ENCODE measurements around the gene CNTLN.
A peak's percentile ranks its signal among the peaks of the same experiment; 100 is the strongest.

The CNTLN gene, protein sequence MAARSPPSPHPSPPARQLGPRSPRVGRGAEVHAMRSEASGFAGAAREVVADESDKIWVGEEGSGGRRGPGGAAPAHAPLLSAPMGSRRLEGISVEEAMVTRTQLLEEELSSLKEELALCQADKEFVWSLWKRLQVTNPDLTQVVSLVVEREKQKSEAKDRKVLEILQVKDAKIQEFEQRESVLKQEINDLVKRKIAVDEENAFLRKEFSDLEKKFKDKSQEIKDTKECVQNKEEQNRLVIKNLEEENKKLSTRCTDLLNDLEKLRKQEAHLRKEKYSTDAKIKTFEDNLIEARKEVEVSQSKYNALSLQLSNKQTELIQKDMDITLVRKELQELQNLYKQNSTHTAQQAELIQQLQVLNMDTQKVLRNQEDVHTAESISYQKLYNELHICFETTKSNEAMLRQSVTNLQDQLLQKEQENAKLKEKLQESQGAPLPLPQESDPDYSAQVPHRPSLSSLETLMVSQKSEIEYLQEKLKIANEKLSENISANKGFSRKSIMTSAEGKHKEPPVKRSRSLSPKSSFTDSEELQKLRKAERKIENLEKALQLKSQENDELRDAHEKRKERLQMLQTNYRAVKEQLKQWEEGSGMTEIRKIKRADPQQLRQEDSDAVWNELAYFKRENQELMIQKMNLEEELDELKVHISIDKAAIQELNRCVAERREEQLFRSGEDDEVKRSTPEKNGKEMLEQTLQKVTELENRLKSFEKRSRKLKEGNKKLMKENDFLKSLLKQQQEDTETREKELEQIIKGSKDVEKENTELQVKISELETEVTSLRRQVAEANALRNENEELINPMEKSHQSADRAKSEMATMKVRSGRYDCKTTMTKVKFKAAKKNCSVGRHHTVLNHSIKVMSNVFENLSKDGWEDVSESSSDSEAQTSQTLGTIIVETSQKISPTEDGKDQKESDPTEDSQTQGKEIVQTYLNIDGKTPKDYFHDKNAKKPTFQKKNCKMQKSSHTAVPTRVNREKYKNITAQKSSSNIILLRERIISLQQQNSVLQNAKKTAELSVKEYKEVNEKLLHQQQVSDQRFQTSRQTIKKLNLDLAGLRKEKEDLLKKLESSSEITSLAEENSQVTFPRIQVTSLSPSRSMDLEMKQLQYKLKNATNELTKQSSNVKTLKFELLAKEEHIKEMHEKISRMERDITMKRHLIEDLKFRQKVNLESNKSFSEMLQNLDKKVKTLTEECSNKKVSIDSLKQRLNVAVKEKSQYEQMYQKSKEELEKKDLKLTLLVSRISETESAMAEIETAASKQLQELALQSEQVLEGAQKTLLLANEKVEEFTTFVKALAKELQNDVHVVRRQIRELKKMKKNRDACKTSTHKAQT (N-terminal part only)

DNA sequence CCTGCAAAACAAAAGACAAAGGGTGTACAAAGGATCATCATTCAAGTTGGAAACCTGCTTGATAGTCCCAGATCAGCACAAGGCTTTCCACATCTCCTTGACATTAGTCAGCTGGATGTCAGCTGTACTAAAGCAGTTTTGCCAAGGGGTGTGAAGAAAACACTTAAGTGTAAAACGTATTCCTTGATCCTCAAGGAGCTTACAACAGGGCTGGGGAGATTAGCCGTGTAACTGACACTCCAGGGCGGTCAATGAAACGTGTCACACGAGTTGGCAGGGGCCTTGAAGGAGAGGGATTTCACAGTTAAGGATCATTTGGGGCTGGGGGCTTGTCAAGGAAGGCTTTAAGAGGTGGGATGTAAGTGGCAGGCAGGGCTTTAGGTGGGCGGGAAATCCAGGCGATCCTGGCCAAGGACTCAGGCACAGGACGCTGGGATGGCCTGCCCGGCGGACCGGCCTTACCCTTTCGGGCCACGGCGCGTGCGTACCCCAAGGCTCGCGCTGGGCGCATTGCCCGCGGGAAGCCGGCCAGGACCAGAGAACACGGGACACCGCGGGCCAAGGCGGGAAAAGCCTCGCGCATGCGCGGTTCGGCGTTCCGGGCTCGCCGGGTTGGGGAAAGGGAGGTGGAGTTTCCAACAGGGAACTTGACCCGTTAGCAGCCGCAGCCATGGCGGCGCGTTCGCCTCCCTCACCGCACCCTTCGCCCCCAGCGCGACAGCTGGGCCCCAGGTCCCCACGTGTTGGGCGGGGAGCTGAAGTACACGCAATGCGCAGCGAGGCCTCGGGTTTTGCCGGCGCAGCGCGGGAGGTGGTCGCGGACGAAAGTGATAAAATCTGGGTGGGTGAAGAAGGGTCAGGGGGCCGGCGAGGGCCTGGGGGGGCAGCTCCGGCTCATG, at the start of gene CNTLN:
Gene CNTLN (plus strand): TSS at position 645 of the 899 bp plus-strand sequence. CDS start 26 bp downstream, at position 671.
- peak; percentile 14 for DNase-seq

DNA sequence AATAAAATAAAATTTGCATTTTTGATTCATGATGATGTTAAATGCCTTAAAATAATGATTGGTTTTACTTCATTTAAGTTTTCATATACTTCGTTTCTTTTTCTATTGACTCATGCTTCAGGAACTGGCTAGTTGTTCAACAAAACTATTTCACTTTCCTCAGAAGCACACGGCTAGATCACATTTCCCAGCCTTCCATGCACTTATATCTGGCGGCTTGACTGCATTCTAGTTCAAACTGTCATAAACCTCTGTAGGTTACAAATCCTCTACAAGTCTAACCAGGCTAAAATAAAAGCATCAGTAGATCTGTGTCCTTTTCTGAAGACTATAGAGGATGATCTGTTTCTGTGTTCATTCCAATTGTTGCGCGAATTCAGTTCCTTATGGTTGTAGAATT, 46.3 kb upstream of the CNTLN start:
- DNase-seq, result no peak

DNA sequence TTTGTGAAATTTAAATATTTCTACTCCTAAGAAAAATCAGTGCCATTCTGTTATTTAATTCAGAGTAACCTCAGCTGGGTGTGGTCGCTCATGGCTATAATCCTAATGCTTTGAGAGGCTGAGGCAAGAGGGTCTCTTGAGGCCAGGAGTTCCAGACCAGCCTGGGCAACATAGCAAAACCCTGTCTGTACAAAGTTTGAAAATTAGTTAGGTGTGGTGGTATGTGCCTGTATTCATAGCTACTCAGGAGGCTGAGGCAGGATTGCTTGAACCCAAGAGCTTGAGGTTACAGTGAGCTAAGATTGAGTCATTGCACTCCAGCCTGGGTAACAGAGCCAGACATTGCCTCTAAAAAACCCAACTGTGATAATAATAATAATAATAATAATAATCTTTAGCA, 44.8 kb upstream of the CNTLN start:
- no peak for DNase-seq

DNA sequence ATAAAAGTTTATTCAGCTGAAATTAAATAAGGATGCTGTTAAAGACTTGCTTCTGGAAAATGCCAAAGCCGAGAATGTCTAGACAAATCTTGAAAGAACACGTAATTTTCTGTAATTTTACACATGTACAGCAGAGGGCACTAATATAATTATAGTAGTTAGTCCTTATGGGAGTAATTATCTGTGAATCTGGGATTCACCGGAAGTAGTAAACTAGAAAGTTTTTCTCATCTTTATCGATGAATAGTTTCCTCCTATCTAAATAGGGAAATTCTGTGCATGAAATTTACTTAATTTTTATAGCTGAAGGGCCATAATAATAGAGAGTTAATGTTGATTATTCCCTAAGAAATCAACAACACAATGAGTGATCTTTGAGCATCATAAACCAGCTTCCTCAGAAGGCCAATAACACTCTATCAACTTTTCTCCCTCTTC, 18.4 kb upstream of the CNTLN start:
- no peak for DNase-seq

DNA sequence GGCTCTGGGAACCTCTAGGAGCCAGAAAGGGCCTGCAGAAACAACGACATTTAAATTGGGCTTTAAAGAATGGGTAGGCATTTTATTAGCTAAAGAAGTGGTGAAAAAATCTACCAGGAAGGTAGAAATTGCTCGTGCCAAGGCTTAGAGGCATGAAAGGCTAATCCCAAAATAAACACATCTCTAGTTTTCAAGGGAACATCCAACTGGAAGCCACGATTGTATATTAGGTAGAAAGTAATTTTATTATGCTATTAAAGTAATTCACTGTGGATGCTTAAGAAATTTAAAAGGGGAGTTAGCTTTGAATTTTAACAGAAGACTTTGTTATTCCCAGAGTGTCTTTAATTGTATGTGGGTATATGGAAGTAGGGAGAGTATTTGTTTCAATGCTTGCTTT, 17.5 kb upstream of the CNTLN start:
- no peak for DNase-seq

DNA sequence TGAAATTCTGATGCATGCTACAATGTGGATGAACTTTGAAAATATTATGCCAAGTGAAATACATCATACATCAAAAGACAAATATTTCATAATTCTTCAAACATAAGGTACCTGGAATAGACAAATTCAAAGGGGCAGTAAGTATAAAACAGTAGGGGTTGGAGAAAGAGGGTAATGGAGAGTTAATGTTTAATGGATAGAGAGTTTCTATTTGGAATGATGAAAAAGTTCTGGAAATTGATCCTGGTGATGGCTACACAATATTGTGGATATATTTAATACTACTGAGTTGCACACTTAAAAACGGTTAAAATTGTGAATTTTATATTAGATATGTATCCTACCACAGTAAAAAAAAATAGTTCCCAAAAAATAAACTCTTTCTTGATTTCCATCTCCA, 14.6 kb upstream of the CNTLN start:
- DNase-seq, result no peak

DNA sequence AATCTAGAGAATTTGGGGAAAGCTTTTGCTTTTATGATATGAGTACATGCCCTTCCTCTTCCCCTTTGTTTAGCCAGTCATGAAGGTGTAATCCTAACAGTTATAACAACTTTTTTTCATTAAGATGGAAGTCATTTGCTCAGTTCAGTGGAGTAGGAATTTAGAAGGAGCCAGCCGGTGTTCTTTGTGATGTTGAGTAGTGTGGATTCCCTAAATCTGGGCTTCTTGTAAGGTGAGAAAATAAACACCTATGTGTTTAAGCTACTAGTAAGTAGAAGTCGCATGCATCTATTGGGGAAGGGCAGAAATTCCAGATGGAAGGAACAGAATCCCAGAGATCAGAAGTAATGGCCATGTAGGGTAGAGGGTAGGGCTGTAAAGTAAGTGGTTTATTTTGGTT, 13.6 kb upstream of the CNTLN start:
- no peak for DNase-seq

DNA sequence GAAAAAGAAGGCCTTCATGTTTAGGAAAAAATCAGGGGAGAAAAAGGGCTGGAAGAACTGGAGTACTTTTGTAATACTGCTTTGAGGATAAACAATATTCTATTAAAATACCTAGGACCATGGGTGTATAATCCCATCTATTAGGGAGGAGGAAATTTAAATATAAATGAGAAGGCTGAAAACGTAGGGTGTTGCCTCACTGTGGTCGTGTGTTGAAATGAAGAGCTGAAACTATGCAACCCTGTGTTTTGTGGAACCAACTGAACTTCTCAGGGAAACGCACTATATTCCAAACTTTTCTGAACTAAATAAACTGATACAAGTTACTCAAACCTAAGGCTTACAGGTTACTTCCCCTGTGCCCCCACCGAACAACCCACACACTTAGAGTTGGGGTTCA, 4.5 kb upstream of the CNTLN start:
- DNase-seq, result no peak

DNA sequence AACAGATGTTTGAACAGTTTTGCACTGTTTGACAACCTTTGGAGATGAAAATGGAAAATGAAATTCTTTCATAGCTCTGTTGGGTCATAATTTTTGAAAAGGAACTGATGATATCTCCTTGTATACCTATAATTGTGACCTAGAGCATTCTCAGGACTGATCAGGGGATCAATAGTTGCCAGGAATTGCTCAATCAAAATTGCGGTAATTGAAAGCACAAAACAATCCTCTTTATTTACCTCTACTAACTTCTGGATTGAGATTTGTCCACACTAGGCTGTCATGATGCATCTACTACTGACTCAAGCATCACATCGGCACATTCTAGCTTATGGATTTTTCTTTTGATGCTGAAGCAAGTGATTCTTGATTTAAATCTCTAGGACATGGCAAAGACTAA, 4.1 kb upstream of the CNTLN start:
- DNase-seq, result no peak

DNA sequence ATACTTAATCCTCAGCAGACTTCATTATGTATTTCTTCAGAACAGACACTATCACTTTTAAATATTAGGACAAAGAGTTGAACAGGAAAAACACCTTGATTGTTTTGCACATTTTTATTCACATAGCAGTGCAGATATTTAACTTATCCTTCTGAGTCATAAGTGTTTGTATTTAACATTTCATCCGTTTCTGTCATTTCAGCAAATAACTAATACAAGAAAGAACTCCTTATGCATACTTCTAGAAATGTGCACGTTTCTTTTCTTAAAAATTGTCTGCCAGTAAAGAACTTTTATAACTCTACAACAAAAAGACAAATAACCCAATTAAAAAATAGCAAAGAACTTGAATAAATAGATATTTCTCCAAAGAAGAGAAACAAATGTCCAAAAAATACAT, 3.3 kb upstream of the CNTLN start:
- no peak for DNase-seq

DNA sequence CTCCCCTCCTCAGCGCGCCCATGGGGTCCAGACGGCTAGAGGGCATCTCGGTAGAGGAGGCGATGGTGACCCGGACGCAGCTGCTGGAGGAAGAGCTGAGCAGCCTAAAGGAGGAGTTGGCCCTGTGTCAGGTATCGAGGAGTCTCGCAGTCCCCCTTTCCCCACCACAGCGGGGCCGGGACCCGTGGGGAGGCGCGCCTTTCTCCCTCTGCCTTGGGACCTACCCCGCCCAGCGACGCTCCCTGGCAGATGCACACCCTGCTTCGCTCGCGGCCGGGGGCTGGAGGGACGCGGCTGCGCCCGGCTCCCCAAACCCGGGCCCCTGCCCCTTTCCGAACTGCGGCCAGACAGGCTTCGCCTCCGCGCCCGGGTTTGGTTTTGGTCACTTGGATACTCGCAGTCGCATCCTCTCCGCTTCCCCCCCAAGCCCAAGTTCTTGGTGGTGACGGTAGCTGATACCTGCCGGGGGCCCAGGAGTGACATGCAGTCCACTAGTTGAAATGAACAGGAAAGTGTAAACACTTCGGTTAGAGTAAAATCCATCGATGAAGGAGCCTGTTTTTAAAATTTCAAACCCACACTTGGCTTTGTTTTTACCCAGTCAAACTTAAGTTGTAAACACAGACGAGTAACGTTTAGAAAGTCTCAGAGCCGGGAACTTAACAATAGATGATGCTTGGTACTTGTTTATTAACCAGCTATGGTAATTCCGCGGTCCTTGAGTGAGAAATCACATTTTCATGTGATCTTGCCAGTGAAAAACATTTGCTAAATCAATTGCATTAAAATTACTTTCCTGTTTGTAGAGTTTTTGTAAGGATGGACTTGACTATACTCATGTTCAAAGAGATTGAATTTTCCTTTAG, 688 bp downstream of the CNTLN start:
- DNase-seq, result no peak

DNA sequence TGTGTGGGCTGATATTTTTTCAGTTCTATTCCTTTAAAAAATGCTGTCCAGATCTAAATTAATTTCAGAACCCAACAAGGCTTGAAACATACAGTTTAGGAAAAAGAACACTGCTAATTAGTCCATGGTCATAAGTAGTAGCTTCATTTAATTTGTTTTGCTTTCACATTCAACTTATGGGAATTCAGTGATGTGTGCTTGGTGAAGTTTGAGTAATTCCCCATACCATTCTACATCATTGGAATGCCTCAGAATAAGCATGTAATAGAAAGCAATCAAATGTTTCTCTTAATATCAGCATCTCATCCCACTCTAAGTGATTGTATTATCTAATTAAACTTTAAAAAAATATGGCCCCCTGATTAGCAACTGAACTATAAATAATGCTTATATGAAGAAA, 2.7 kb downstream of the CNTLN start:
- DNase-seq, result no peak

DNA sequence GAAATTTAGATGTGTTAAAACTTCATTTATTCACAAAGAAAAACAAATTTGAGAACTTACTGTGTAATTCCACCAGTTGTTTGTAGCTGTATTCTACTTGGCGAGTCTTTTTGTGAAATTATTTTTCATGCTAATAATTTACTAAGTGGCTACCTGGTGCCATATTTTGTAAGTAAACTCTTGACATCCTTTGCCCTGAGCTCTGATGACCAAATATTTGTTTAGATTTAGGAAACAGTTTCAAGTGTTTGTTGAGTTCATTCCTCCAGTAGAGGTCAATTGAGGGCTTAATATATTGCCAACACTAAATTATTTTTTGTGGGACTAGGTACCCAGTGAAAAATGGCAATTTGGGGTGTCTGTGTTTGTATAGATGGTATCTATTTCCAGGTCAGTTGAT, 3.7 kb downstream of the CNTLN start:
- no peak for DNase-seq

DNA sequence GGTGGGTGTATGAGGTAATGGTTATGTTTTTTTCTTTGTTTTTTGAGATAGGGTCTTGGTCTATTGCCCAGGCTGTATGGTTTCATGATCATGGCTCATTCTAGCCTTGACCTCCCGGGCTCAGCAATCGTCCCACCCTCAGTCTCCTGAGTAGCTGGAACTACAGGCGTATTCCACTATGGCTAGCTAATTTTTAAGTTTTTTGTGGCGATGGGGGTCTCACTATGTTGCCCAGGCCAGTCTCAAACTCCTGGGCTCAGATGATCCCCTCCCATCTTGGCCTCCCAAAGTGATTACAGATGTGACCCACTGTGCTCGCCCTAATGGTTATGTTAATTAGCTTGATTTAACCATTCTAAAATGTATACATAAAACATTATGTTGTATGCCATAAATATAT, 5.6 kb downstream of the CNTLN start:
- no peak for DNase-seq

DNA sequence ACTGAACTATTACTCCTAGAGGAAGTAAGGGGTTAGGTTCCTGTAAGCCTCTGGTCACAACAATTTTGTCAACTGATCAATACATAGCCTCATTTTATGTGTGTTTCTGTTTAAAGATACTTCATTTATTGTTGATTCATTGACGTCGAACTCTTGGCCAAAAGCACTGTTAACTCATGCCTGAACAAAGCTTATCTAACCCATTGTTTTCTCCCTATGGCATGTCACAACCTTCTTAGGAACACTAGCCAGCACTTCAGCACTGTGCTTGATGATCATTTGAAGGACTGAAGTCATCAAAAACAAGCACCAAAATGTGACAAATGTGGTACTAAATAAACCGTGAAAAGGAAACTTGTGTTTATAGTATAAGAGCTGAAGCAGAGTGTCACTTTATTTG, 13.5 kb downstream of the CNTLN start:
- DNase-seq, result no peak

DNA sequence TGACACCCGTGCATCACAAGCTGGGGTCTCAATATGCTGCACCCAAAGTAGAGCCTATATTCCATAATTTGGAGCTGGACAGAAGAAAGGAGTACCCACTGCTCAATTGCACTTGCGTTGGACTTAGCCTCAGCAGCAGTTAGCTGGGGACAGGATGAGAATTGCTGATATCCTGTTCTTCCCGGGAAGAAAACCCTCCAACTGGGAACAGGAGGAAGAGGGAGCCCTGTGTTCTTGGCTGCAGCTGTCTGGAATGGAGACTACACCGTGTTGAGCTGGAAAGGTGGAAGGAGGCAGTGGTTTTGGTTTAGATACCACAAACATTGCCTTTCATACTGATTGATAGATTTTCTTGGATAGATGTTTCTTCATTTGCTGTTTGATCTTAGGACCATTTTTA, 24.6 kb downstream of the CNTLN start:
- no peak for DNase-seq

DNA sequence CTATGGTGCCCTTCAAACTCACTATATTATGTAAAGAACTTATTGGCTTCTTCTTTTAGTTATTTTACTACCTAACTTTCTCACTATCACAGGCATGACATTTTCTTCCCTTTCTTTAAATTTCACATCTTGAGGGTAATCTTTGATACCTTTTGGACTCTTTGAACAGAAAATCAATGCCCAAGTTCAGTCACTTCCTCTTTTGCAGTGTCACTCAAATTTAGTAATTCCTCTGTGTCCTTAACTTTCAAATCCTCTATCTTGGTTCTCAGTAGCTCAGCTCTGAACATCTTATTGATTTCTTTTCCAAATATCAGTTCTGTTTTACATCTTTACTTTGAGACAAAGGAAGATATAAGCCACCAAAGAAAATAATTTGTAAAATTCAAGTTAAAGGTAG, 25.5 kb downstream of the CNTLN start:
- no peak for DNase-seq

DNA sequence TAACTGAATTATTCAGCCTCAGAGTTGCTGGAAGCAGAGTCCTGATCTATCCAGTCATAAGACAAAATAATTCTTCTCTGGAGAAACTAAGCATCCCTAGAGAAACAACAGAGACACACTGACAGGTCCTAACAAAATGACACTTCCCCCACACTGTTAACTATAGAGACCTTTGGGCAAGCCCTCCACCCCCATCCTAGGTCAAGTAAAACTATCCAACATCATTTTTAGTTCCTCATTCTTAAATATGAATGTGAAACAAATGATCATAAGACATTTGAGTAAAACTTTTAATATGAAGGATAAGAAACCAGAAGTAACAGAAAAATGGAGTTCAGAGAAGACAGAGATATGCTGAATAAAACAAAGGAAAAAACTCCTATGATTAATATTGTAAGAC, 30.9 kb downstream of the CNTLN start:
- DNase-seq, result no peak

DNA sequence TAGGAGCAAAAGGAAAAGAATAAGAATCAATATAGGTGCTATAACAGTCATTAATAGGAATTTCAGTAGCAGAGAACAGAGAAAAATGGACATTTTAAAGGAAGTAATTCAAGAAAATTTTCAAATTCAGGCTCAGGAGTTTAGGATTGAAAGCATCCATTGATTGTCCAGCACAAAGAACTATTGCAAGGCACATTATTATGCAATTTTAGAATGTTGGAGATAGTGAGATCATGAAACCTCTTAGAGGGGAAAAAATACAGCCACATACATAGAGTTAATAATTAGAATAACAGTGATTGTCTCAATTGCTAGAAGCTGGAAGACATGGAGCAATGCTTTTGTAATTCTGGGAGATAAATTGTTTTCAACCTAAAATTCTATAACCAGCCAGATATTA, 31.5 kb downstream of the CNTLN start:
- DNase-seq, result no peak

DNA sequence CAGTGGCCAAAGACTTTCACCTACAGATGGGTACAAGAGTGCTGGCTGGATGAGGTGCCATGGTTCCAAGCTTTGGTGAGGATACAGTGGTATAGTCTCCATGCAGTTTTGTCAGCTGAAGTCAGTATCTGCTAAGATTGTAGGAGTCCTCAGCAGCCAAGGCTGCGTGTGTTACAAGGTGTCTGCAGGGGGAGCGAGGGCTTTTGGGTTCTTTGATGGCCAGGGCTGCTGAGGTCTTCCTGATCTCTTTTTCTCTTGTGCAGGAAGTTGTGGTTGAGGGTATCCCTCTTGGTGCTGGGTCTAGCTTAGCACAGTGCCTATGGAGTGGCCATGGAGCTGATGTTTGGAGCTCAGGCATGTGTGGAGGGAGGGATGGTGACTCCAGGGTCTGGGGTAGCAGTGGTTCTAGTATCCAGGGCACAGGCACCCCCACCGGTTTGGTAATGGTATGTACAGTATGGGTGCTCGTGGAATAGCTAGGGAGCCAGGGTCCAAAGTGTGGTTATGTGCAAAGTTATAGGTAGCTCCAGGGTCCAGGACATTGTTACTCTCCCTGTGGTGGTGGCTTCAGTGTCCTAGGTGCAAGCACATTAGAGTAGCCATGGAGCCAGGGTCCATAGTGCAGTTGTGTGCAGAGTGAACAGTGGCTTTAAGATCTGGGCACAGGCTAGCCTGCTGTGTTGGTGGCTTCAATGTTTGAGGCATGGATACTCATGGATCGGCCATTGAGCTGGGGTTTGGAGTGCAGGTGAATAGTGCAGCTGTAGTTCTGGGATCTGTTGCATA, 36.7 kb downstream of the CNTLN start:
- no peak for DNase-seq
